HepG2 (cell line): ENCODE measurements around the gene NCOA3. TPM values are rescaled to one million over a fixed set of nuclear protein-coding genes. Genes with fewer than 3 reads are reported as not detected.

Experiments used
- AGO2 ChIP-seq: fragments of 200-400 bp; formaldehyde crosslinking; optimal IDR thresholded peaks from 2 replicates; pipeline ENCODE3; 2017; ENCODE audit warnings: mild to moderate bottlenecking, low read depth, low read length, moderate library complexity
- FOXC1 ChIP-seq: sonication (generic); formaldehyde crosslinking; IDR thresholded peaks from 2 replicates; pipeline ENCODE4 v1.8.0; 2022; ENCODE audit warnings: mild to moderate bottlenecking, missing genetic modification reagents, borderline replicate concordance
- HMGXB3 ChIP-seq: sonication (generic); formaldehyde crosslinking; IDR thresholded peaks from 2 replicates; pipeline ENCODE4 v1.4.0; 2020; ENCODE audit warnings: missing genetic modification reagents, borderline replicate concordance
- MNT ChIP-seq: fragments of 450-650 bp; IDR thresholded peaks from 2 replicates; pipeline ENCODE4 v1.6.1; 2016
- MYC ChIP-seq: sonication (generic); formaldehyde crosslinking; IDR thresholded peaks from 2 replicates; pipeline ENCODE4 v1.9.0; 2021; ENCODE audit warnings: missing genetic modification reagents, borderline replicate concordance
- NFE2L2 ChIP-seq: fragments of 150-350 bp; IDR thresholded peaks from 2 replicates; pipeline ENCODE4 v1.6.1; 2014; ENCODE audit warnings: low read length
- PBX2 ChIP-seq: IDR thresholded peaks from 2 replicates; pipeline ENCODE4 v1.6.1; 2016; ENCODE audit warnings: control low read depth
- POLR2AphosphoS5 ChIP-seq: IDR thresholded peaks from 2 replicates; pipeline ENCODE4 v1.6.1; 2012; ENCODE audit warnings: low read depth, low read length
- THAP11 ChIP-seq: IDR thresholded peaks from 2 replicates; pipeline ENCODE4 v1.6.1; 2016; ENCODE audit warnings: missing biosample characterization, missing genetic modification reagents
- ZNF234 ChIP-seq: sonication (generic); formaldehyde crosslinking; conservative IDR thresholded peaks from 2 replicates; pipeline ENCODE4 v1.5.1; 2020; ENCODE audit warnings: mild to moderate bottlenecking, missing genetic modification reagents
- ZNF292 ChIP-seq: sonication (generic); formaldehyde crosslinking; IDR thresholded peaks from 2 replicates; pipeline ENCODE4 v1.8.1; 2022; ENCODE audit warnings: mild to moderate bottlenecking, low read depth, missing genetic modification reagents, borderline replicate concordance
- ZNF614 ChIP-seq: IDR thresholded peaks from 2 replicates; pipeline ENCODE4 v1.6.1; 2018; ENCODE audit warnings: missing biosample characterization, missing genetic modification reagents, inconsistent platforms, borderline replicate concordance
- ZNF670 ChIP-seq: sonication (generic); formaldehyde crosslinking; IDR thresholded peaks from 2 replicates; pipeline ENCODE4 v1.8.0; 2022; ENCODE audit warnings: mild to moderate bottlenecking, missing genetic modification reagents, borderline replicate concordance
- polyA plus RNA-seq, 8 experiments: library from polyadenylated mRNA; depleted of rRNA in 3 of 8; stranded (reverse) in 7 of 8; unstranded in 1 of 8; fragments of >200 nt; fragmentation: Illumina TruSeq in 4 of 8; extraction: Trizol in 4 of 8; gene quantifications; 2 replicates each; pipeline versions ENCODE4 v1.2.1 to v1.2.3, GENCODE V29; 2011 to 2016; ENCODE audit warnings: low read depth in 4 of 8, missing spikeins in 1 of 8, mixed read lengths in 1 of 8; ENCODE audit not compliant: insufficient read depth in 1 of 8
- total RNA-seq, 5 experiments: library from RNA; depleted of rRNA; stranded (reverse); fragments of >200 nt; fragmentation: Illumina TruSeq; extraction: Trizol; gene quantifications; 2 replicates each; pipeline ENCODE4 v1.2.3, GENCODE V29; 2016; ENCODE audit warnings: low read depth in 1 of 5
- TF ChIP-seq, protein P1 (sequence below): IDR thresholded peaks from 2 replicates; pipeline ENCODE4 v1.6.1; 2016; ENCODE audit warnings: missing compliant biosample characterization, missing genetic modification reagents, borderline replicate concordance
- TF ChIP-seq, protein P2 (sequence below): sonication (generic); formaldehyde crosslinking; IDR thresholded peaks from 2 replicates; pipeline ENCODE4 v1.4.0; 2020; ENCODE audit warnings: missing genetic modification reagents

Gene NCOA3
- total and polyA plus RNA-seq, 2 of the 13 experiments (the other 11 are each of a cell fraction or from before 2014, with no cell fraction given): 35.0 to 56.8 TPM

DNA sequence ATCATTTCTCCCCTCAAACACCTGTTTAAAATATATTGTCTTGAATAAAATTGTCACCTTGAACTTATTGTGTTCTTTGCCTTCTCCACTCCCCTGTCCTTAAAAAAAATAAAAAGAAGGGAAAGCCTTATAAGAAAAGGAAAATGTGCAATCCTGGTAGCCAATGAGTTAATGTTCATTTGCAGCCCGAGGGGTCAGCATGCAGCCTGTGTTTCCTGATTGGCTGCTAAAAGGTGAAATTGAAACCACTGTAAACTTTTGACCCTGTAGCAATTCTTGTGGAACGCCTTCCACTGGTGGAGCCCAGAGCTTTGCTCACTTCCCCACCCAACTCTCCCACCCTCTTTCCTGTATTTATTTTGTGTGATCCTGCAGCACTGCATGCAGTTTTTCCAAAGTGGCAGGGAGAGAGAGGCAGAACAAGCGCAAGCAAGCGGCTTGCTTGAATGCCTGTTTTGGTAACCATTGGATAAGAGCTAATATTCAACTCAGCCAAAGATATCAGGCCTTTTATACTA is 74.9 kb downstream of the NCOA3 start (continued):
- TF ChIP-seq ZNF234 (CRISPR knock-in tag): no peak
- TF ChIP-seq ZNF292 (CRISPR knock-in tag): peak; percentile 99
- TF ChIP-seq PBX2 (CRISPR knock-in tag): no peak
- no peak for TF ChIP-seq NFE2L2
- 0 out of 2 replicates have a peak, but pooled peaks have one; percentile 29 for TF ChIP-seq FOXC1
- no peak for TF ChIP-seq ZNF670 (CRISPR knock-in tag)
- no peak for TF ChIP-seq MNT
- peak; percentile 52; the same call in 1 of the 2 replicates for TF ChIP-seq ZNF614
- TF ChIP-seq MYC (CRISPR knock-in tag): no peak
- peak; percentile 58 for TF ChIP-seq POLR2AphosphoS5
- TF ChIP-seq, protein P1, sequence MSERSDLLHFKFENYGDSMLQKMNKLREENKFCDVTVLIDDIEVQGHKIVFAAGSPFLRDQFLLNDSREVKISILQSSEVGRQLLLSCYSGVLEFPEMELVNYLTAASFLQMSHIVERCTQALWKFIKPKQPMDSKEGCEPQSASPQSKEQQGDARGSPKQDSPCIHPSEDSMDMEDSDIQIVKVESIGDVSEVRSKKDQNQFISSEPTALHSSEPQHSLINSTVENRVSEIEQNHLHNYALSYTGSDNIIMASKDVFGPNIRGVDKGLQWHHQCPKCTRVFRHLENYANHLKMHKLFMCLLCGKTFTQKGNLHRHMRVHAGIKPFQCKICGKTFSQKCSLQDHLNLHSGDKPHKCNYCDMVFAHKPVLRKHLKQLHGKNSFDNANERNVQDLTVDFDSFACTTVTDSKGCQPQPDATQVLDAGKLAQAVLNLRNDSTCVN (CRISPR knock-in tag): peak; percentile 62; the same call in 1 of the 2 replicates
- TF ChIP-seq, protein P2, sequence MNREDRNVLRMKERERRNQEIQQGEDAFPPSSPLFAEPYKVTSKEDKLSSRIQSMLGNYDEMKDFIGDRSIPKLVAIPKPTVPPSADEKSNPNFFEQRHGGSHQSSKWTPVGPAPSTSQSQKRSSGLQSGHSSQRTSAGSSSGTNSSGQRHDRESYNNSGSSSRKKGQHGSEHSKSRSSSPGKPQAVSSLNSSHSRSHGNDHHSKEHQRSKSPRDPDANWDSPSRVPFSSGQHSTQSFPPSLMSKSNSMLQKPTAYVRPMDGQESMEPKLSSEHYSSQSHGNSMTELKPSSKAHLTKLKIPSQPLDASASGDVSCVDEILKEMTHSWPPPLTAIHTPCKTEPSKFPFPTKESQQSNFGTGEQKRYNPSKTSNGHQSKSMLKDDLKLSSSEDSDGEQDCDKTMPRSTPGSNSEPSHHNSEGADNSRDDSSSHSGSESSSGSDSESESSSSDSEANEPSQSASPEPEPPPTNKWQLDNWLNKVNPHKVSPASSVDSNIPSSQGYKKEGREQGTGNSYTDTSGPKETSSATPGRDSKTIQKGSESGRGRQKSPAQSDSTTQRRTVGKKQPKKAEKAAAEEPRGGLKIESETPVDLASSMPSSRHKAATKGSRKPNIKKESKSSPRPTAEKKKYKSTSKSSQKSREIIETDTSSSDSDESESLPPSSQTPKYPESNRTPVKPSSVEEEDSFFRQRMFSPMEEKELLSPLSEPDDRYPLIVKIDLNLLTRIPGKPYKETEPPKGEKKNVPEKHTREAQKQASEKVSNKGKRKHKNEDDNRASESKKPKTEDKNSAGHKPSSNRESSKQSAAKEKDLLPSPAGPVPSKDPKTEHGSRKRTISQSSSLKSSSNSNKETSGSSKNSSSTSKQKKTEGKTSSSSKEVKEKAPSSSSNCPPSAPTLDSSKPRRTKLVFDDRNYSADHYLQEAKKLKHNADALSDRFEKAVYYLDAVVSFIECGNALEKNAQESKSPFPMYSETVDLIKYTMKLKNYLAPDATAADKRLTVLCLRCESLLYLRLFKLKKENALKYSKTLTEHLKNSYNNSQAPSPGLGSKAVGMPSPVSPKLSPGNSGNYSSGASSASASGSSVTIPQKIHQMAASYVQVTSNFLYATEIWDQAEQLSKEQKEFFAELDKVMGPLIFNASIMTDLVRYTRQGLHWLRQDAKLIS (CRISPR knock-in tag): no peak
- peak; percentile 82; the same call in 1 of the 2 replicates for TF ChIP-seq HMGXB3 (CRISPR knock-in tag)
- peak; percentile 86 for TF ChIP-seq THAP11 (CRISPR knock-in tag)
- TF ChIP-seq AGO2: no peak
